HG02885 (cell line): ENCODE results near the gene RALGPS2.

Source experiments
- ATAC-seq: cut with Tn5 transposase; IDR thresholded peaks from one replicate; pipeline ENCODE4 v1.9.1; 2021; ENCODE audit warnings: mild to moderate bottlenecking; ENCODE audit not compliant: unreplicated experiment, poor library complexity

Gene RALGPS2

GRCh38 chr1:178910023-178910422 lies 185.0 kb downstream of the RALGPS2 start:
- no peak for ATAC-seq

GRCh38 chr1:178912597-178912996 lies 187.6 kb downstream of the RALGPS2 start:
- no peak for ATAC-seq

- ATAC-seq: peak; percentile 56
Measured at GRCh38 chr1:178916448-178917174, 191.6 kb downstream of the RALGPS2 start.

GRCh38 chr1:178918308-178918707 lies 193.3 kb downstream of the RALGPS2 start:
- ATAC-seq: no peak

- ATAC-seq: no peak
Measured at GRCh38 chr1:178918955-178919354, 193.9 kb downstream of the RALGPS2 start.

- no peak for ATAC-seq
Measured at GRCh38 chr1:178919581-178919980, 194.5 kb downstream of the RALGPS2 start.

- ATAC-seq: no peak
Measured at GRCh38 chr1:178921499-178921898, 196.5 kb downstream of the RALGPS2 start.

GRCh38 chr1:178923512-178923911 lies 198.5 kb downstream of the RALGPS2 start:
- ATAC-seq: no peak

GRCh38 chr1:178926046-178926445 lies 201.0 kb downstream of the RALGPS2 start:
- ATAC-seq: no peak

GRCh38 chr1:178927003-178927402 lies 202.0 kb downstream of the RALGPS2 start:
- ATAC-seq: no peak

- ATAC-seq: no peak
Measured at GRCh38 chr1:178928041-178928440, 203.0 kb downstream of the RALGPS2 start.

GRCh38 chr1:178928976-178929375 lies 203.9 kb downstream of the RALGPS2 start:
- ATAC-seq: no peak

- ATAC-seq: no peak
Measured at GRCh38 chr1:178931858-178932551, 207.0 kb downstream of the RALGPS2 start.

- no peak for ATAC-seq
Measured at GRCh38 chr1:178932552-178932906, 207.5 kb downstream of the RALGPS2 start.

GRCh38 chr1:178933105-178933561 lies 208.1 kb downstream of the RALGPS2 start:
- no peak for ATAC-seq

- peak; percentile 73 for ATAC-seq
Measured at GRCh38 chr1:178933709-178934490, 208.9 kb downstream of the RALGPS2 start.

GRCh38 chr1:178934546-178934945 lies 209.5 kb downstream of the RALGPS2 start:
- peak; percentile 58 for ATAC-seq

GRCh38 chr1:178935610-178936009 lies 210.6 kb downstream of the RALGPS2 start:
- ATAC-seq: no peak

GRCh38 chr1:178937695-178938094 lies 212.7 kb downstream of the RALGPS2 start:
- ATAC-seq: no peak

- ATAC-seq: no peak
Measured at GRCh38 chr1:178938101-178938958, 213.3 kb downstream of the RALGPS2 start.
